ENCODE measurements around the gene METTL24.

Gene METTL24

GRCh38 chr6:110357664-110358552, at the start of gene METTL24:
Gene METTL24 (minus strand): TSS chr6:110358349. CDS start chr6:110358272, 77 bp downstream.
- no peak for DNase-seq (ENCODE audit: low read depth)

- no peak for DNase-seq (ENCODE audit: low read depth)
Observed at GRCh38 chr6:110404607-110405006, 46.5 kb upstream of the METTL24 start.

- no peak for DNase-seq (ENCODE audit: low read depth)
Observed at GRCh38 chr6:110401585-110402176, 43.5 kb upstream of the METTL24 start.

- no peak for DNase-seq (ENCODE audit: low read depth)
Observed at GRCh38 chr6:110400208-110400607, 42.1 kb upstream of the METTL24 start.

GRCh38 chr6:110399219-110400071, 41.3 kb upstream of the METTL24 start:
- DNase-seq (ENCODE audit: low read depth), result no peak

- DNase-seq (ENCODE audit: low read depth), result no peak
Observed at GRCh38 chr6:110398778-110399177, 40.6 kb upstream of the METTL24 start.

- DNase-seq (ENCODE audit: low read depth), result no peak
Observed at GRCh38 chr6:110395221-110395620, 37.1 kb upstream of the METTL24 start.

GRCh38 chr6:110394409-110394808, 36.3 kb upstream of the METTL24 start:
- no peak for DNase-seq (ENCODE audit: low read depth)

- DNase-seq (ENCODE audit: low read depth), result no peak
Observed at GRCh38 chr6:110392727-110393126, 34.6 kb upstream of the METTL24 start.

- no peak for DNase-seq (ENCODE audit: low read depth)
Observed at GRCh38 chr6:110390404-110390803, 32.3 kb upstream of the METTL24 start.

- no peak for DNase-seq (ENCODE audit: low read depth)
Observed at GRCh38 chr6:110389689-110390382, 31.7 kb upstream of the METTL24 start.

GRCh38 chr6:110387986-110388385, 29.8 kb upstream of the METTL24 start:
- DNase-seq (ENCODE audit: low read depth), result no peak

- no peak for DNase-seq (ENCODE audit: low read depth)
Observed at GRCh38 chr6:110385458-110385863, 27.3 kb upstream of the METTL24 start.

- no peak for DNase-seq (ENCODE audit: low read depth)
Observed at GRCh38 chr6:110378552-110378951, 20.4 kb upstream of the METTL24 start.

GRCh38 chr6:110369066-110369465, 10.9 kb upstream of the METTL24 start:
- no peak for DNase-seq (ENCODE audit: low read depth)

GRCh38 chr6:110368284-110368683, 10.1 kb upstream of the METTL24 start:
- DNase-seq (ENCODE audit: low read depth), result no peak

GRCh38 chr6:110367825-110368224, 9.7 kb upstream of the METTL24 start:
- DNase-seq (ENCODE audit: low read depth), result no peak

- DNase-seq (ENCODE audit: low read depth), result no peak
Observed at GRCh38 chr6:110366975-110367374, 8.8 kb upstream of the METTL24 start.

GRCh38 chr6:110366256-110366655, 8.1 kb upstream of the METTL24 start:
- no peak for DNase-seq (ENCODE audit: low read depth)

GRCh38 chr6:110364364-110365105, 6.4 kb upstream of the METTL24 start:
- no peak for DNase-seq (ENCODE audit: low read depth)

GRCh38 chr6:110363748-110364147, 5.6 kb upstream of the METTL24 start:
- no peak for DNase-seq (ENCODE audit: low read depth)
